H1 (cell line): ENCODE results near the gene NAV2. TPM values are rescaled to one million over a fixed set of nuclear protein-coding genes. Genes with fewer than 3 reads are reported as not detected.

Experiments
- CTCF ChIA-PET: fragments of 300-600 bp; sonication (Branson Sonifier 250); formaldehyde crosslinking; loops from one replicate; lab custom pipeline; 2021; ENCODE audit not compliant: partially characterized antibody; lab: Charles Lee
- POLR2A ChIA-PET: fragments of 300-600 bp; sonication (Branson Sonifier 250); formaldehyde crosslinking; loops from one replicate; lab custom pipeline; 2021; ENCODE audit warnings: inconsistent platforms; ENCODE audit not compliant: partially characterized antibody; lab: Charles Lee
- DNase-seq, 2 experiments: peaks; one replicate each; pipeline versions ENCODE4 v3.0.0 to v3.0.0-alpha.2; 2010 to 2022; ENCODE audit warnings: low spot score in 2 of 2, low read depth in 1 of 2, mixed read lengths in 1 of 2
- FAIRE-seq: peaks from 2 replicates; lab custom pipeline; 2011; peaks lifted over from hg19 to GRCh38; lab: Jason Lieb, UNC
- H2AFZ ChIP-seq: 2 replicates; pipeline ENCODE4 v1.8.1; 2012; ENCODE audit warnings: low read length, inconsistent platforms
- H2AK5ac ChIP-seq: 2 replicates; pipeline ENCODE4 v1.6.1; 2013; ENCODE audit warnings: low read depth, low read length
- H2BK120ac ChIP-seq: replicated peaks from 2 replicates; pipeline ENCODE3; 2013; ENCODE audit warnings: low read depth, low read length, inconsistent platforms
- H2BK12ac ChIP-seq: 2 replicates; pipeline ENCODE4 v1.6.1; 2013; ENCODE audit warnings: low read depth, low read length
- H2BK15ac ChIP-seq: 2 replicates; pipeline ENCODE4 v1.6.1; 2013; ENCODE audit warnings: low read length
- H2BK20ac ChIP-seq: 2 replicates; pipeline ENCODE4 v1.6.1; 2013; ENCODE audit warnings: low read length
- H2BK5ac ChIP-seq: 2 replicates; pipeline ENCODE4 v1.6.1; 2013; ENCODE audit warnings: low read depth, low read length
- H3K14ac ChIP-seq: 2 replicates; pipeline ENCODE4 v1.6.1; 2013; ENCODE audit warnings: inconsistent platforms; ENCODE audit not compliant: insufficient read length
- H3K18ac ChIP-seq: 2 replicates; pipeline ENCODE4 v1.6.1; 2013; ENCODE audit warnings: low read length; ENCODE audit errors: extremely low read depth
- H3K23ac ChIP-seq: 2 replicates; pipeline ENCODE4 v1.6.1; 2013; ENCODE audit warnings: inconsistent platforms; ENCODE audit not compliant: insufficient read length
- H3K23me2 ChIP-seq: 2 replicates; pipeline ENCODE4 v1.6.1; 2013; ENCODE audit warnings: low read depth, low read length
- H3K27ac ChIP-seq: 2 replicates; pipeline ENCODE4 v1.6.1; 2011; ENCODE audit warnings: low read depth, low read length, inconsistent platforms
- H3K27me3 ChIP-seq, 4 experiments: replicated peaks in 1 of 4; 1 replicate in 1 of 4; 2 replicates in 3 of 4; pipeline versions ENCODE4 v1.6.1 to v1.8.1; 2011 to 2013; ENCODE audit warnings: low read length in 3 of 4, mild to moderate bottlenecking in 3 of 4, inconsistent platforms in 2 of 4, mixed read lengths in 2 of 4, moderate library complexity in 1 of 4; ENCODE audit not compliant: control insufficient read depth in 3 of 4, insufficient read depth in 3 of 4; ENCODE audit errors: extremely low read depth in 1 of 4
- H3K36me3 ChIP-seq, 4 experiments: 2 replicates each; pipeline versions ENCODE4 v1.6.1 to v1.8.1; 2011 to 2013; ENCODE audit warnings: mild to moderate bottlenecking in 4 of 4, low read length in 3 of 4, moderate library complexity in 2 of 4, control low read depth in 1 of 4, inconsistent platforms in 1 of 4; ENCODE audit not compliant: insufficient read depth in 4 of 4, control insufficient read depth in 2 of 4
- H3K4ac ChIP-seq: replicated peaks from 2 replicates; pipeline ENCODE3; 2013; ENCODE audit warnings: low read length, low read depth, mixed read lengths, inconsistent platforms; ENCODE audit not compliant: insufficient read length
- H3K4me1 ChIP-seq, 4 experiments: replicated peaks in 1 of 4; 1 replicate in 1 of 4; 2 replicates in 3 of 4; pipeline versions ENCODE4 v1.6.1 to v1.8.1; 2011 to 2013; ENCODE audit warnings: low read length in 3 of 4, inconsistent platforms in 2 of 4, mixed read lengths in 1 of 4; ENCODE audit not compliant: insufficient read depth in 4 of 4, control insufficient read depth in 3 of 4
- H3K4me2 ChIP-seq, 2 experiments: 2 replicates each; pipeline versions ENCODE4 v1.6.1 to v1.8.1; 2011 to 2013; ENCODE audit warnings: low read depth in 2 of 2, low read length in 2 of 2, control low read depth in 1 of 2, inconsistent platforms in 1 of 2, mild to moderate bottlenecking in 1 of 2; ENCODE audit not compliant: insufficient read depth in 1 of 2
- H3K4me3 ChIP-seq, 4 experiments: fragments of 200-600, 300-600 bp in 1 of 4; sonication (generic), shearing (Covaris generic), sonication (Bioruptor Twin) in 1 of 4; 2 replicates each; pipeline versions ENCODE4 v1.5.1 to v1.8.1; 2011 to 2016; ENCODE audit warnings: low read length in 4 of 4, low read depth in 3 of 4, control low read depth in 2 of 4, inconsistent platforms in 2 of 4, mild to moderate bottlenecking in 2 of 4, mixed read lengths in 1 of 4, moderate library complexity in 1 of 4; ENCODE audit not compliant: insufficient read depth in 2 of 4; ENCODE audit errors: extremely low read depth in 1 of 4
- H3K56ac ChIP-seq: replicated peaks from 2 replicates; pipeline ENCODE3; 2013; ENCODE audit warnings: low read depth, mild to moderate bottlenecking, mixed read lengths, low read length, inconsistent platforms; ENCODE audit not compliant: insufficient read length
- H3K79me1 ChIP-seq: 2 replicates; pipeline ENCODE4 v1.6.1; 2013; ENCODE audit warnings: low read depth, low read length, control low read depth
- H3K79me2 ChIP-seq, 2 experiments: 2 replicates each; pipeline versions ENCODE4 v1.6.1 to v1.8.1; 2012 to 2013; ENCODE audit warnings: low read length in 2 of 2, mild to moderate bottlenecking in 2 of 2, inconsistent platforms in 1 of 2; ENCODE audit not compliant: insufficient read depth in 2 of 2, control insufficient read depth in 1 of 2
- H3K9ac ChIP-seq, 4 experiments: replicated peaks in 1 of 4; 1 replicate in 1 of 4; 2 replicates in 3 of 4; pipeline versions ENCODE4 v1.6.1 to v1.8.1; 2011 to 2013; ENCODE audit warnings: low read depth in 3 of 4, low read length in 3 of 4, control low read depth in 2 of 4, mild to moderate bottlenecking in 2 of 4, moderate library complexity in 2 of 4, inconsistent platforms in 1 of 4; ENCODE audit errors: extremely low read depth in 1 of 4
- H3K9me3 ChIP-seq, 2 experiments: 2 replicates each; pipeline versions ENCODE4 v1.6.1 to v1.8.1; 2012 to 2013; ENCODE audit warnings: mild to moderate bottlenecking in 2 of 2, moderate library complexity in 2 of 2, control low read depth in 1 of 2, inconsistent platforms in 1 of 2, low read depth in 1 of 2, low read length in 1 of 2, mixed read lengths in 1 of 2; ENCODE audit not compliant: insufficient read depth in 2 of 2
- H4K20me1 ChIP-seq, 2 experiments: replicated peaks in 1 of 2; 2 replicates each; pipeline versions ENCODE3 to v1.8.1; 2011 to 2013; ENCODE audit warnings: inconsistent platforms in 2 of 2, low read length in 2 of 2, mild to moderate bottlenecking in 1 of 2; ENCODE audit not compliant: insufficient read depth in 2 of 2, control insufficient read depth in 1 of 2
- H4K5ac ChIP-seq: 2 replicates; pipeline ENCODE4 v1.6.1; 2013; ENCODE audit warnings: low read length, low read depth, mixed read lengths, inconsistent platforms; ENCODE audit not compliant: insufficient read length
- H4K8ac ChIP-seq: 2 replicates; pipeline ENCODE4 v1.8.0; 2013; ENCODE audit warnings: mild to moderate bottlenecking, moderate library complexity, low read length, inconsistent platforms; ENCODE audit not compliant: insufficient read depth; ENCODE audit errors: extremely low read depth
- H4K91ac ChIP-seq: replicated peaks from 2 replicates; pipeline ENCODE3; 2013; ENCODE audit warnings: low read length, mixed read lengths, inconsistent platforms; ENCODE audit not compliant: insufficient read length
- CTBP2 ChIP-seq: IDR thresholded peaks from 2 replicates; pipeline ENCODE4 v1.7.0; 2011; ENCODE audit warnings: borderline replicate concordance, mild to moderate bottlenecking, moderate library complexity, mixed read lengths, low read length; ENCODE audit not compliant: insufficient read depth, insufficient read length
- CTCF ChIP-seq, 3 experiments: IDR thresholded peaks; 1 replicate in 2 of 3; 2 replicates in 1 of 3; pipeline versions ENCODE4 v1.5.1 to v1.6.1; 2011; ENCODE audit warnings: low read length in 3 of 3, mild to moderate bottlenecking in 3 of 3, inconsistent platforms in 2 of 3, low read depth in 1 of 3, moderate library complexity in 1 of 3; ENCODE audit not compliant: insufficient read depth in 1 of 3; ENCODE audit errors: control extremely low read depth in 1 of 3
- NRF1 ChIP-seq: IDR thresholded peaks from 2 replicates; pipeline ENCODE4 v1.6.1; 2011; ENCODE audit warnings: mild to moderate bottlenecking, low read depth, low read length, improper control_type of control experiment
- RFX5 ChIP-seq: IDR thresholded peaks from 2 replicates; pipeline ENCODE4 v1.6.1; 2011; ENCODE audit warnings: low read depth, low read length, improper control_type of control experiment, borderline replicate concordance
- SAP30 ChIP-seq: fragments of 300-600 bp; sonication (generic); IDR thresholded peaks from 2 replicates; pipeline ENCODE4 v1.7.1; 2012; ENCODE audit warnings: low read length, moderate library complexity, mild to moderate bottlenecking, inconsistent platforms; ENCODE audit not compliant: insufficient read depth, insufficient replicate concordance
- SIN3A ChIP-seq, 2 experiments: IDR thresholded peaks in 1 of 2; conservative IDR thresholded peaks in 1 of 2; 2 replicates each; pipeline ENCODE4 v1.6.1; 2011 to 2012; ENCODE audit warnings: low read length in 2 of 2, improper control_type of control experiment in 1 of 2, low read depth in 1 of 2, mild to moderate bottlenecking in 1 of 2
- SP1 ChIP-seq: IDR thresholded peaks from 2 replicates; pipeline ENCODE4 v1.6.1; 2011; ENCODE audit warnings: low read depth, low read length
- SUZ12 ChIP-seq: fragments of 200-600 bp; sonication (generic); IDR thresholded peaks from 2 replicates; pipeline ENCODE4 v1.6.1; 2012; ENCODE audit warnings: mild to moderate bottlenecking, inconsistent platforms, low read length, moderate library complexity, mixed read lengths
- YY1 ChIP-seq: IDR thresholded peaks from 2 replicates; pipeline ENCODE4 v1.6.1; 2011; ENCODE audit warnings: low read depth, mild to moderate bottlenecking, low read length
- WGBS, 2 experiments: shearing (Covaris generic) in 1 of 2; methylation state at CpG; one replicate each; pipeline versions ENCODE4 v1.1.6 to v1.1.7; 2013 to 2015; ENCODE audit warnings: low lambda C conversion rate in 2 of 2, mixed read lengths in 2 of 2, inconsistent platforms in 1 of 2, low coverage in 1 of 2, missing lambda C conversion rate in 1 of 2; ENCODE audit not compliant: insufficient replicate concordance in 2 of 2, insufficient coverage in 1 of 2, insufficient read length in 1 of 2; ENCODE audit errors: extremely low coverage in 1 of 2, missing lambda C conversion rate in 1 of 2; 5-methylcytosine and 5-hydroxymethylcytosine counted together
- polyA plus RNA-seq, 7 experiments: library from polyadenylated mRNA; depleted of rRNA in 3 of 7; stranded (reverse) in 5 of 7; unstranded in 2 of 7; fragments of >200 nt in 5 of 7; fragments of 200-250 nt in 2 of 7; gene quantifications; 1 replicate in 5 of 7; 2 replicates in 1 of 7; 4 replicates in 1 of 7; pipeline versions ENCODE4 v1.2.1 to v1.2.3, GENCODE V29; 2011 to 2013; ENCODE audit warnings: missing spikeins in 2 of 7, mixed read lengths in 2 of 7
- total RNA-seq: library from RNA; stranded (reverse); fragmentation: NEBNext Ultra II Directional; extraction: Animal tissue kit (Norgen Biotek cat#: 25700); gene quantifications from 2 replicates; pipeline ENCODE4 v1.2.1, GENCODE V29; 2021

The NAV2 gene
- total and polyA plus RNA-seq, 2 of the 8 experiments (the other 6 are each of a cell fraction or from before 2014, with no cell fraction given), result 35.6 to 73.6 TPM

GRCh38 chr11:19921976-19922688 lies 209.5 kb downstream of the NAV2 start:
- Histone ChIP-seq H3K18ac (no peak overlapping the region), H2BK15ac (no peak overlapping the region), H3K4me3 (no peak overlapping the region), H4K91ac (no peak overlapping the region), H3K9me3 (no peaks in the 10 kb centered on the region), H2BK120ac (no peak overlapping the region), H3K56ac (no peak overlapping the region), H2BK20ac (no peak overlapping the region), H4K8ac (no peak overlapping the region), H2AK5ac (no peak overlapping the region), H3K9ac (no peak overlapping the region), H3K4ac (no peak overlapping the region), H3K4me1 (no peaks in the 10 kb centered on the region; a peak in 1 of 7 replicates), H3K23ac (no peak overlapping the region), H3K79me1 (no peaks in the 10 kb centered on the region; the same call in 1 of the 2 replicates), H2BK5ac (no peak overlapping the region), H4K20me1 (no peaks in the 10 kb centered on the region), H3K36me3 (peaks cover 0 to 9% (median 3%) of the 10 kb centered on the region in 4 experiments; a peak in 4 of 8 replicates), H4K5ac (no peak overlapping the region), H3K14ac (no peak overlapping the region), H2AFZ (no peak overlapping the region), H3K23me2 (no peaks in the 10 kb centered on the region), H3K79me2 (no peaks in the 10 kb centered on the region), H2BK12ac (no peak overlapping the region), H3K27ac (no peak overlapping the region), H3K4me2 (no peak overlapping the region), H3K27me3 (no peaks in the 10 kb centered on the region)
- POLR2A ChIA-PET, result interaction anchor here (0.7 kb wide), 1 partner anchor 11 kb away, joined by 3 read pairs; no protein-coding TSS in a partner anchor
- DNase-seq (no peak), FAIRE-seq (no peak)
- WGBS, 2 experiments, result 83% methylated on average over 3 of the region's 3 CpGs; no CpG with 5 or more reads in 1 of the 2 experiments
- CTCF ChIA-PET, result interaction anchor here (1.2 to 6.0 kb wide), 6 partner anchors 9 to 359 kb away, joined by 3 to 37 read pairs (median 5); no protein-coding TSS in a partner anchor
- TF ChIP-seq RFX5, result no peak
- TF ChIP-seq SUZ12, result no peak
- no peak for TF ChIP-seq YY1
- no peak for TF ChIP-seq SIN3A (conservative IDR thresholded peaks at IDR 0.05 in 1 of 2, IDR thresholded peaks at IDR 0.05 in 1 of 2; ENCODE audit: low read depth in 1 of 2, low read length in 2 of 2)
- TF ChIP-seq SP1, result no peak
- no peak for TF ChIP-seq CTBP2
- TF ChIP-seq NRF1, result no peak
- TF ChIP-seq SAP30, result no peak
- TF ChIP-seq CTCF (IDR thresholded peaks at IDR 0.05; ENCODE audit: control extremely low read depth in 1 of 3, insufficient read depth in 1 of 3, low read depth in 1 of 3, low read length in 3 of 3), result no peak
